DND-41 (cell line): ENCODE results near the gene GPR55.
A peak's percentile ranks its signal among the peaks of the same experiment; 100 is the strongest.

ENCODE experiments used
- ATAC-seq: fragments of 200-7000 bp; cut with Tn5 transposase; 3 replicates; pipeline ENCODE4 v1.9.1; 2021; ENCODE audit warnings: low read depth; ENCODE audit not compliant: insufficient read depth
- DNase-seq: peaks from one replicate; pipeline ENCODE4 v3.0.0-alpha.2; 2020
- H2AFZ ChIP-seq: 2 replicates; pipeline ENCODE4 v1.6.0; 2012; ENCODE audit warnings: low read depth, low read length
- H3K27ac ChIP-seq: 2 replicates; pipeline ENCODE4 v1.5.1; 2012; ENCODE audit warnings: low read length, inconsistent platforms
- H3K27me3 ChIP-seq: fragments of 200-600 bp; sonication (generic); 2 replicates; pipeline ENCODE4 v1.6.0; 2012; ENCODE audit warnings: low read length, mild to moderate bottlenecking, inconsistent platforms; ENCODE audit not compliant: insufficient read depth, poor library complexity
- H3K36me3 ChIP-seq: 2 replicates; pipeline ENCODE4 v1.5.1; 2012; ENCODE audit warnings: low read length, inconsistent platforms; ENCODE audit not compliant: insufficient read depth
- H3K4me1 ChIP-seq: 2 replicates; pipeline ENCODE4 v1.5.1; 2012; ENCODE audit warnings: mild to moderate bottlenecking, low read length; ENCODE audit not compliant: insufficient read depth
- H3K4me2 ChIP-seq: 2 replicates; pipeline ENCODE4 v1.6.0; 2012; ENCODE audit warnings: mild to moderate bottlenecking, moderate library complexity, low read length, inconsistent platforms; ENCODE audit not compliant: insufficient read depth
- H3K4me3 ChIP-seq, 2 experiments: fragments of 200-600 bp in 1 of 2; shearing (Covaris generic) in 1 of 2; 2 replicates each; pipeline ENCODE4 v1.5.1; 2012 to 2016; ENCODE audit warnings: inconsistent platforms in 2 of 2, low read length in 2 of 2, mild to moderate bottlenecking in 2 of 2, low read depth in 1 of 2, moderate library complexity in 1 of 2
- H3K79me2 ChIP-seq: 2 replicates; pipeline ENCODE4 v1.6.0; 2012; ENCODE audit warnings: low read length, inconsistent platforms; ENCODE audit not compliant: insufficient read depth
- H3K9ac ChIP-seq: 2 replicates; pipeline ENCODE4 v1.6.0; 2012; ENCODE audit warnings: low read depth, mild to moderate bottlenecking, inconsistent platforms, low read length, moderate library complexity
- H3K9me3 ChIP-seq: 2 replicates; pipeline ENCODE4 v1.5.1; 2012; ENCODE audit warnings: low read length, moderate library complexity, mild to moderate bottlenecking, inconsistent platforms; ENCODE audit not compliant: insufficient read depth, severe bottlenecking
- H4K20me1 ChIP-seq: 2 replicates; pipeline ENCODE4 v1.6.0; 2012; ENCODE audit warnings: low read length; ENCODE audit not compliant: insufficient read depth
- CTCF ChIP-seq: IDR thresholded peaks from 2 replicates; pipeline ENCODE4 v1.5.1; 2012; ENCODE audit warnings: borderline replicate concordance, low read length, moderate library complexity, mild to moderate bottlenecking; ENCODE audit not compliant: poor library complexity, severe bottlenecking; ENCODE audit errors: extremely low read depth
- EZH2 ChIP-seq: IDR thresholded peaks from 3 replicates; pipeline ENCODE4 v1.6.1; 2012; ENCODE audit warnings: borderline replicate concordance, low read depth, mild to moderate bottlenecking, moderate library complexity, low read length, inconsistent platforms; ENCODE audit not compliant: severe bottlenecking

Gene GPR55

GRCh38 chr2:230955163-230955737 is 30.2 kb upstream of the GPR55 start:
- ATAC-seq = no peak
- TF ChIP-seq EZH2 = no peak
- no peak for TF ChIP-seq CTCF
- Histone ChIP-seq H3K79me2 (no peaks in the 10 kb centered on the region), H3K27ac (no peak overlapping the region), H3K4me1 (no peaks in the 10 kb centered on the region), H3K27me3 (peaks cover 19% of the 10 kb centered on the region), H4K20me1 (no peaks in the 10 kb centered on the region), H3K36me3 (no peaks in the 10 kb centered on the region), H3K9me3 (no peaks in the 10 kb centered on the region), H3K9ac (no peak overlapping the region), H3K4me3 (no peak overlapping the region), H2AFZ (no peak overlapping the region), H3K4me2 (no peak overlapping the region)
- DNase-seq = no peak

- TF ChIP-seq EZH2 = no peak
- TF ChIP-seq CTCF = no peak
- no peak for DNase-seq
- no peak overlapping the region for H3K27ac ChIP-seq
- no peak for ATAC-seq
- no peak overlapping the region for H3K4me2 ChIP-seq
- no peaks in the 10 kb centered on the region for H3K79me2 ChIP-seq
- H3K27me3 ChIP-seq = peaks cover 19% of the 10 kb centered on the region
- H3K4me1 ChIP-seq = no peaks in the 10 kb centered on the region
- no peaks in the 10 kb centered on the region for H3K36me3 ChIP-seq
- H4K20me1 ChIP-seq = no peaks in the 10 kb centered on the region
- H3K9me3 ChIP-seq = no peaks in the 10 kb centered on the region
- H3K4me3 ChIP-seq = no peak overlapping the region
- H3K9ac ChIP-seq = no peak overlapping the region
- H2AFZ ChIP-seq = no peak overlapping the region
Observed at GRCh38 chr2:230954746-230955145, 29.7 kb upstream of the GPR55 start.

- Histone ChIP-seq H3K4me1 (no peaks in the 10 kb centered on the region), H3K9me3 (no peaks in the 10 kb centered on the region), H3K9ac (no peak overlapping the region), H3K36me3 (no peaks in the 10 kb centered on the region), H2AFZ (no peak overlapping the region), H4K20me1 (no peaks in the 10 kb centered on the region), H3K4me3 (no peak overlapping the region), H3K27me3 (peaks cover 19% of the 10 kb centered on the region), H3K79me2 (no peaks in the 10 kb centered on the region), H3K4me2 (no peak overlapping the region), H3K27ac (no peak overlapping the region)
- ATAC-seq = peak; percentile 35; the same call in 1 of the 3 replicates
- TF ChIP-seq EZH2 (no peak), CTCF (no peak)
- DNase-seq = no peak
Observed at GRCh38 chr2:230953845-230954244, 28.8 kb upstream of the GPR55 start.
